NCI-H446 treated with DMSO at 0.1 percent for 48 hours (cell line): ENCODE measurements around the gene PTK7.
"Not testable (repeated sequence)": the region's sequence is repeated elsewhere in the genome, so short reads cannot be mapped to it uniquely, and the experiment has no call there.

ENCODE experiments used
- DNase-seq: peaks from one replicate; lab custom pipeline; 2025; lab: John Stamatoyannopoulos, UW

The PTK7 gene

GRCh38 chr6:43119482-43119881 is 43.4 kb downstream of the PTK7 start:
- peak; percentile 34 for DNase-seq

DNA sequence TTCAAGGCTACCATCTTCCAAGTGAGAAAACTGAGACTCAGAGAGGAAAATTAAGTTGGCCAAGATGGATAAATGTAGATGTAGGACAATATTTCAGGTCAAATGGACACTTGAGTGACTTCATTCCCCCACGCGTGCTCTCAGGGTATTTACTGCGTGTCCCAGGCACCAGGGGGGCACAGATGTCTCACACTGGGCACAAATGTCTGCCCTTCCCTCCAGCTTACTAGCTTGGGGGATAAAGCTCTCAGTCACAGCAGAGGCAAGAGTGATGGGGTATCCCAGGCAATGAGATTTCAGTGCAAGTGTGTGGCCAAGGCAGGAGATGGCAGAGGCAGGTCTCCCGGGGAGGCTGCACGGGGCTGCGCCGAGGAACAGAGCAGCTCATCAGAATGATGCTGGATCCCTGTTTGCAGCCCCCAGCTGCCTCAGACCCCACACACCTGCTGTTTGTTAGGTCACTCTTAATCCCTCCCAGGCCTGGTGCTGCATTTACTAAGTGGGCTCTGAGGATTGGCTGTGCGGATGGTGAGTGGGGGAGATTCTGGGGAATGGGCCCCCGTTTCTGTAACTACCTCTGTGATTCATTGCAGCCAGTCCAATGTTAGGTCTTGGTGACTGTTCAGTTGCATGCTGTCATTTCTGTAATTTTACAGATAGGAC is 44.1 kb downstream of the PTK7 start:
- no peak for DNase-seq

DNA sequence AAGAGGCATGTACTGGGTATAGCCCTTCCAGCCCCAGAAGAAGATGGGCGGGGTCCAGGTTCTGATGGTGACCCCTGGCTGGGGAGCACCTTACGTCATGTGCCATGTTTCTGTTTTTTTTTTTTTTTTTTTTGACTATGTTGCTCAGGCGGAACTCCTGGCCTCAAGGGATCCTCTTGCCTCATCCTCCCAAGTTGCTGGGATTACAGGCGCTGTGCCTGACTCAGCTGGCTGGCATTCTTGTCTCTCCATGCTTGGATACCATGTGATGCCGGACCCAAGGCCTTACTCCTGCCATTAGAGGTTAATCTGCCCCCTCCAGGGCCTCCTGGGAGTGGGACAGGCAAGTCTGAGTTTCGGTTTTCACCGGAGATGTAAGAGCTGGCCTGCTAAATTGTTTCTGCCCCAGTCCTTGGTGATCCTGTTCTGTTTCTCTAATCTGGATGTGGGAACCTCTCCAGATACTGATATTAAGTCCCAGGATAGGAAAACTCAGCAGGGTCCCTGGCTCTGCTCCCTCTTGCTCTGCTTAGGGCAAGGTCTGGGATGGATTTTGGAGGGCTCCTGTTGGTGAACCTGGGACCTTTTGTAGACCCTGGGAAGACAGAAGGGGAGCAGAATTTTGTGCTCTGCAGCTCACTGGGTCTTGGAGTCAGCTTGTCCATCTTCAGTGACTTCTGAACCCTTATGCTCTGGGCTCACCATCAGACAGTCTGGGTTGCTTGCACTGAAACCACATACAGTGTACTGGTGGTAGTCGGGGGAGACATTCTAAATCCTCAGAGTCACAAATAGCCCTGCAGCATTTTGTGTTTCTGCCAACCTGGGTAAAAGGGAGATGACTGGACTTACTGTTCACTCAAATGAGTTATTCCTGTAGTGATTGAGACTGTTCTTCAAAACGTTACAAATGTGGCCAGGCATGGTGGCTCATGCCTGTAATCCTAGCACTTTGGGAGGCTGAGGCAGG is 45.1 kb downstream of the PTK7 start:
- peak; percentile 77 for DNase-seq

DNA sequence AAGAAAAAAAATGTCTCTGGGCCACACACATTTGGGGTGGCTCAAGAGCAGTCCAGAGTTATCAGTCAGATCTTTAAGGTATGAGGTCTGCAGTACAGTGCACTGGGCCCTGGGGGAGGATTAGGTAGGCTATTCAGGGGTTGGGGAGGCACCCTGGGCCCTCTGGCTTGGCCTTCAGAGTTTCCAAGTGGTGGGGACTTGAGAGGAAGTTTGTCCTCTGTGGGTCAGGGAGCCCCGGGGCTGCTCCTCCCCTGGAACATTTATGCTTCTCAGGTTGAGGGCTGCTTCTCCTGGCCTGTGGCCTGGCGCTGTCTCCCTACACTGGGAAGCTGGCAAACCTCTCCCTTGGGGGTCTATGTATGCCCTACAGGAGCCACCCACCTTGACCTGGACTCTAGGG is 46.0 kb downstream of the PTK7 start:
- no peak for DNase-seq

DNA sequence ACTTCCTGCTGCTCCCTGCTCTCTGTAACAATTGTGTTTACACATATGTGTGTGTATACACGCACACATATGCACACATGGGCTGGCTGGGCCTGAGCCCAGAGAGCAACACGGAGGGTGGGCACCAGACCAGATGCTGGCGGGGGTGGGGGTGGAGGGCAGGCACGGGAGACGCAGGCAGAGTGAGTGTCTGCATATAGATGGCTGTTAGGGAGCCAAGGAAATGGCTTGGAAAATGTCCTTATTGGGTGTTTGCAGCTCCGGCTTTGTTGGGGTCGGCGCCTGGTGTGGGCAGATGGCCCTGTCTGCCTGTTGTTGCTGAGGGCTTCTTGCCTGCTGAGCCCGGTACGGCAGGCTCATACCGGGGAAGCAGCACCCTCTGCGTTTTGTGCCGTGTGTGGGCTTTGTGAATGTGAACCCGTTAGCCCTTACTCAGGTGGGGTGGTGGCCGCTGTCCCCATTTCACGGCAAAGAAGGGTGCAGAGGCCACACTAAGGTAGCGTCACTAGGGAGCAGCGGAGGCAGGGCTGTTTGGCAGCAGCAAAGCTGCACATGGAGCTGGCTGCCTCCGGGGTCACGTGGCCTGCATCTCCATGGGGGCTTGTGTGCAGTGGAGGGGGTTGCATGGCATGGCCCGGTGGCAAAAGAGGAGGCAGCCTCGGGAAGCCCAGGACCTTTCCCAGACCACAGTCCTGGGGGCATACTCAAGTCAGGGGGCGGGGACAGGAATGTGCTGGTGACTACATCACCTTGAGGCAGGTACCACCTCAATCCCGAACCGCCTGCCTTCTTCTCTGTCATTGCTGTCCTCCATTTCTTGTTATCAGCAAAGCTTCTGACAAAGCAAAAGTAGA is 47.6 kb downstream of the PTK7 start:
- DNase-seq, result peak; percentile 96

GRCh38 chr6:43124481-43124880 is 48.4 kb downstream of the PTK7 start:
- DNase-seq, result no peak

DNA sequence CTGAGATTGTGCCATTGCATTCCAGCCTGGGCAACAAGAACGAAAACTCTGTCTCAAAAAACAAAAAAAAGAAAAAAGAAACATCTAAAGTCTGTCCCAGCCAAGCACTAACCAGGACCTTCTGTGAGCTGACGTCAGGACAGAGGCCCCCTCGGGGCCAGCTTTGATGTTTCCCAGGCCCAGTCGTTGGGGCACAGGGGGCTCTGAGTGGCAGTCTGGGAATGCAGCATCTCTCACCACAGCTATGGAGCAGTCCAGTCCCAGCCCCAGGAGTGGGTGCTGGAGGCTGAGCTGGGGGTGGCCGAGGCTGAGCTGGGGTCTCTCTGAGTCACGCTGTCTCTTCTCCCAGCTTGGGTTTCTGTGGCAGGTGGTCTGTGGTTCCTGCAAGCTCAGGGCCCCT is 49.0 kb downstream of the PTK7 start:
- no peak for DNase-seq

DNA sequence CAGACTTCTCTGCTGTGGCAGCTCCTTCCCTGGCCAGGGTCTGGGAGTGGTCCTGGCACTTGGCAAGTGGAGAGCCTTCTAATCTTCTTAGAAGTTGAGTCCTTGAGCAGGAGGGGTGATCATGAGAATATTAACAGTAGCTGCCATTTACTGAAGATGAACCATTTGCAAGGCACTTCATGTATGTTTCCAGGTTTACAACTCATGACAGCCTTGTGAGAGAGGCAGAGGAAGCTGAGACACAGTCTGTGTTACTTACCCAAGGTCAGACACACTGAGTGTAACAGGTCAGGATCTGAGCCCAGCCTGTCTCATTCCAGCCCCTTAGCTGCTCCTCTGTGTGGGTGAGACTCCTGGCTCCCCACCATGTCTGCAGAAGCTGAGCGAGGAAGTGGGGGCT is 49.4 kb downstream of the PTK7 start:
- DNase-seq, result no peak

- no peak for DNase-seq
These were observed 51.1 kb downstream of the PTK7 start for GRCh38 chr6:43127180-43127579.

DNA sequence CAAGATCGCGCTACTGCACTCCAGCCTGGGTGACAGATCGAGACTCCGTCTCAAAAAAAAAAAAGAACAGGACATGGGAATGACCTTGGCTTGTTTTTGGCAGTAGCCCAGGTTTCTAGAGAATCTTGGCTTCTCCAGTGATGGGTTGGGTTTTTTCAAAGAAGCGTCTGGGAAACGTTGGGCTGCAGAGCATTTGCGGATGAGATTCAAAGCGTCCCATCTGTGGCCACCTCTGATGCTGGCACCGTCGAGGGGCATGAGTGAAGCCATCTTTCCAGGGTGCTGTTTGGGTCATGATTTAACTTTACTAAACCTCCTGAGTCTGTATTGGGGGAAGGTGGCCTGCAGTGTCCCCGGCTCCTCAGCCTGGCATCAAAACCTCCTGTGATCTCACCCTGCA is 51.8 kb downstream of the PTK7 start:
- DNase-seq, result peak; percentile 54

- no peak for DNase-seq
These were observed 52.8 kb downstream of the PTK7 start for GRCh38 chr6:43128926-43129325.

DNA sequence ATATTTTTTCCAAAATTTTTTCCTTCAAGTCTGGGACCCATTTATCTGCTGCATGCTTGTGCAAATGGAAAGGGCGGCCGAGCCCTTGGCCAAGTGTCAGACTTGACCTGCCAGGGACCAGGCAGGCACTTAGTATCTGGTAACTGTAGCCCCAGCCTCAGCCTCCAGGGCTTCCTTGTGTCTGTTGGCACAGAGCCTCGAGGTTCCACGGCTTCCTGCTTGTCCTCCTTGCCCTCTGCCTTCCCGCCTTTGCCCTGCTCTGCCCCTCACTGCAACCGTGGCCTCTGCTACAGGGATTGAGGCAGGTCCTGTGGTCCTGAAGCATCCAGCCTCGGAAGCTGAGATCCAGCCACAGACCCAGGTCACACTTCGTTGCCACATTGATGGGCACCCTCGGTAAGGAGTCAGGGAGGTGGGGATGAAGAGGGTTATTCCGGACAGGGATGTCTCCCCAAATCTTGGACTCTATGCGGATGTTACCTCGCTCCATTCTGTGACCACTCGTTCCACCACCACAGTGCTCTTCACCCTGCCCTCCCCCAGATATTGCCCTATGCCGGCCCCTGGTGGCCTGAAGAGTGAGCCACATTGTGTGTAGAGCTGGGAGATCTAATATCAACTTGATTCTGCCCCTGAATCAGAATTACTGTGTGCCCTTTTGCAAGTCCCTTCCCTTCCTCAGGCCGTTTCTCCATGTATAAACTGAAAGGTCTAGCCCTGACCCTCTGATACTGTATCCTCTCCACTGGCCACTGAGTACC is 53.5 kb downstream of the PTK7 start:
- DNase-seq, result no peak

DNA sequence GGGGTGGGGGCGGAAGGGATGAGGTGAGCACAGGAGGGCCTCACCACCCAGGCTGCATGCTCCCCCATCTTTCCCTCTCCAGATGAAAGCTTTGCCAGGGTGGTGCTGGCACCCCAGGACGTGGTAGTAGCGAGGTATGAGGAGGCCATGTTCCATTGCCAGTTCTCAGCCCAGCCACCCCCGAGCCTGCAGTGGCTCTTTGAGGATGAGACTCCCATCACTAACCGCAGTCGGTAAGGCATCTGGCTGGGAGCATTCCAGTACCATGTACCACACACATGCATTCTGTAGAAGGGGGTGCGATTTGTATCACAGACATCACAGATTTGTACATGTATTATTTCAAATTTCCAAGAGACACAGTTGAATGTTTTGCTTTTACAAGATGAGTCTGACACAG is 54.3 kb downstream of the PTK7 start:
- no peak for DNase-seq

DNA sequence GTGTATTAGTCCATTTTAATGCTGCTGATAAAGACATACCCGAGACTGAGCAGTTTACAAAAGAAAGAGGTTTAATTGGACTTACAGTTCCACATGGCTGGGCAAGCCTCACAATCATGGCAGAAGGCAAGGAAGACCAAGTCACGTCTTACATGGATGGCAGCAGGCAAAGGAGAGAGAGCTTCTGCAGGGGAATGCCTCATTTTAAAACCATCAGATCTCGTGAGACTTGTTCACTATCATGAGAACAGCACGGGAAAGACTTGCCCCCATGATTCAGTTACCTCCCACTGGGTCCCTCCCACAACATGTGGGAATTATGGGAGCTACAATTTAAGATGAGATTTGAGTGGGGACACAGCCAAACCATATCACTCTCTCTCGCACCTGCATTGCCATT is 55.3 kb downstream of the PTK7 start:
- not testable (repeated sequence) for DNase-seq

- DNase-seq, result no peak
These were observed 62.2 kb downstream of the PTK7 start for GRCh38 chr6:43138267-43138666.

DNA sequence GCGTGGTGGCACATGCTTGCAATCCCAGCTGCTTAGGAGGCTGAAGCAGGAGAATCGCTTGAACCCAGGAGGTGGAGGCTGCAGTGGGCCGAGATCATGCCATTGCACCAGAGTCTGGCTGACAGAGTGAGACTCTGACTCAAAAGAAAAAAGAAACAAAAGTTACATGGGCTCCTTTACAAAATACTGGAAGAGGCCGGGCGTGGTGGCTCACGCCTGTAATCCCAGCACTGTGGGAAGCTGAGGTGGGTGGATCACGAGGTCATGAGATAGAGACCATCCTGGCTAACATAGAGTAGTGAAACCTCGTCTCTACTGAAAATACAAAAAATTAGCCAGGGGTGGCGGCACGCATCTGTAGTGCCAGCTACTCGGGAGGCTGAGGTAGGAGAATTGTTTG is 63.9 kb downstream of the PTK7 start:
- DNase-seq, result not testable (repeated sequence)

- no peak for DNase-seq
These were observed 65.5 kb downstream of the PTK7 start for GRCh38 chr6:43141644-43142043.

DNA sequence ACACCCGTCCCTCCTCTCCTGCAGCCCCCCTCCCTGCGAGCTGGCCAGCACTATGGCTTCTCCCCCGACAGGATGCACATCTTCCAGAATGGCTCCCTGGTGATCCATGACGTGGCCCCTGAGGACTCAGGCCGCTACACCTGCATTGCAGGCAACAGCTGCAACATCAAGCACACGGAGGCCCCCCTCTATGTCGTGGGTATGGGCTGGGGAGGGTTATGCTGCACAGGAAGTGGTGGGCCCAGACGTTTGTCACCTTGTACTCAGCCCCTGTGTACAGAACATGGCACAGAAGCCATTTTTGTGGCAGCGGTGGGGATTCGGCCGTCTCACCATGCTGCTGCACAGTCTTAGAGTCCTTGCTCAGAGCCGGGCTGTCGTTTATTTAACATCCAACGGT is 66.0 kb downstream of the PTK7 start:
- no peak for DNase-seq

DNA sequence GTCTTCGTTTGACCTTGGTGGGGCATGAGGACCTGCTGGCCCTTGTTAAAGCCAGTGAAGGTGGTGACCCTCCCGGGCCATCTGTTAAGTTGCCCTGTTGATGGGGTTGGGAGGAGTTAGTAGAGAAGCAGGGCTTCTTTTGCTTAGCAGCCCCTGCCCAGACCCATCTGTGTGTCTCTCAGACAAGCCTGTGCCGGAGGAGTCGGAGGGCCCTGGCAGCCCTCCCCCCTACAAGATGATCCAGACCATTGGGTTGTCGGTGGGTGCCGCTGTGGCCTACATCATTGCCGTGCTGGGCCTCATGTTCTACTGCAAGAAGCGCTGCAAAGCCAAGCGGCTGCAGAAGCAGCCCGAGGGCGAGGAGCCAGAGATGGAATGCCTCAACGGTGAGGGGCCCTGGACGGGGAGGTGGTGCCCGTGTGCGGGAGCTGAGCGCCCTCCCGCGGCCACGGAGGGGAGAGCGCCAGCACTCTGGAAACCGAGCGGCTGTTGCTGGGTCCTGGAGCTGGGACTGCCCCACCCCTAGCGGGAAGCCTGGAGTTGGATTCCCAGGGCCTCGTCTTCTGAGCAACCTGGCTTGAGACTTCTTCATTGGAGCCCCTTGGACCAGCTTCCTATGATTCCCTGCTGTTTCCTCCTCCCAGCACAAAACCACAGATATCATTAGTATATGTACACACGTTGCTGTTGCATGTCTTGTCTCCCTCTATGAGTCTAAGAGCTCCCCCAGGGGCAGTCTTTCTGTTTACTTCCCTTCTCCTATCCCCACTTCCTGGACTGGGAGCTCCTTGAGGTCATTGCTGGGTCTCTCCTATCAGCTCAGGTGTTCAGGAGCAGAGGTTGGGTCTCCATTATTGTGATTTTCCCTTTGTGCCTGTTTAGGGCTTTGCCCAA is 67.4 kb downstream of the PTK7 start:
- DNase-seq, result peak; percentile 75

DNA sequence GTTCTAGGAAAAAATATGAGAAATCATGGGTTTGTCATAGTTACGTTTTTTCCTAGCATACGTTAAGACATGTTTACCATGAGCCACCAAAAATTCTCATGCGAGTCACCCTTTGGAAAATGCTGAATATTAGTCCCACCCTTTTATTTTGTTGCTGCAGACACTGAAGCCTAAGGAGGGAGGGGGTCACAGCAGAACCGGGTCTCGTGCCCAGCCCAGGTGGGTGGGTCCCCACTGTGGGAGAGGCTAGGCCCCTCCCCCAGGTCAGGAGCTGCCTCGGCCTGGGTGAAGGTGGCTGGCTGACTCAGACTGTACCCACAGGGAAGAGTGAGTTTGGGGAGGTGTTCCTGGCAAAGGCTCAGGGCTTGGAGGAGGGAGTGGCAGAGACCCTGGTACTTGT is 68.8 kb downstream of the PTK7 start:
- no peak for DNase-seq

DNA sequence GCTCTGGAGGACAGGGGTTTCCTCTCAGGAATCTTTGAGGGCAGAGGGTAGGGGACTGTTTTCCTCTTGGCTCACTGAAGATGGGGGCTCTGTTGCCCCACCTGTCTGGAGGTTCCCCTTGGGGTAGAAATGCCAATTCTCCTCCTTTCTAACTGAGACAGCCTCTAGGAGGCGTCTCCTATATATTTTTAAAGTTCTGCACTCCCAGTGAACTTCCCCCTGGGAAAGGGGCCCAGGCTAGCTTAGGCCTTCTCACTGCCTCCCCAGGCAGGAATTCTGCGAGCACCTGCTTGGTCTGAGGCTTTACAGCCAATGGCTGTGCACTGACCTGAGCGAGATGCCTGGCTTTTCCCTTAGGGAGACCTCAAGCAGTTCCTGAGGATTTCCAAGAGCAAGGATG is 70.1 kb downstream of the PTK7 start:
- DNase-seq, result no peak
